DMS53 treated with DMSO at 0.1 percent for 48 hours (cell line): ENCODE results near the gene MED12L.
"Not testable (repeated sequence)": the region's sequence is repeated elsewhere in the genome, so short reads cannot be mapped to it uniquely, and the experiment has no call there.

ENCODE experiments used
- DNase-seq: peaks from one replicate; lab custom pipeline; 2025; ENCODE audit not compliant: unreplicated experiment; lab: John Stamatoyannopoulos, UW

MED12L gene

GRCh38 chr3:151234825-151235224, 149.4 kb downstream of the MED12L start:
- DNase-seq: no peak

- no peak for DNase-seq
These were observed 150.9 kb downstream of the MED12L start for GRCh38 chr3:151236316-151236715.

GRCh38 chr3:151236736-151237135, 151.3 kb downstream of the MED12L start:
- no peak for DNase-seq

- not testable (repeated sequence) for DNase-seq
These were observed 156.5 kb downstream of the MED12L start for GRCh38 chr3:151242006-151242405.

- DNase-seq: no peak
These were observed 163.4 kb downstream of the MED12L start for GRCh38 chr3:151248772-151249337.

- DNase-seq: no peak
These were observed 171.3 kb downstream of the MED12L start for GRCh38 chr3:151256749-151257148.

- DNase-seq: no peak
These were observed 174.2 kb downstream of the MED12L start for GRCh38 chr3:151259664-151260063.

- DNase-seq: no peak
These were observed 177.5 kb downstream of the MED12L start for GRCh38 chr3:151262871-151263525.

GRCh38 chr3:151264605-151265004, 179.1 kb downstream of the MED12L start:
- no peak for DNase-seq

- DNase-seq: no peak
These were observed 179.7 kb downstream of the MED12L start for GRCh38 chr3:151265166-151265565.

GRCh38 chr3:151265866-151266265, 180.4 kb downstream of the MED12L start:
- DNase-seq: no peak

GRCh38 chr3:151267066-151267465, 181.6 kb downstream of the MED12L start:
- no peak for DNase-seq

- peak; percentile 31 for DNase-seq
These were observed 183.1 kb downstream of the MED12L start for GRCh38 chr3:151268267-151269235.

GRCh38 chr3:151269631-151270030, 184.2 kb downstream of the MED12L start:
- no peak for DNase-seq

- DNase-seq: no peak
These were observed 189.6 kb downstream of the MED12L start for GRCh38 chr3:151275091-151275490.

GRCh38 chr3:151276038-151276686, 190.7 kb downstream of the MED12L start:
- no peak for DNase-seq

GRCh38 chr3:151276687-151277042, 191.2 kb downstream of the MED12L start:
- no peak for DNase-seq

- no peak for DNase-seq
These were observed 192.8 kb downstream of the MED12L start, which contains the start of gene P2RY14 for GRCh38 chr3:151278230-151278629. TSS of gene P2RY14 (minus strand) at chr3:151278542. CDS start at chr3:151214316, 64,226 bp downstream.

- no peak for DNase-seq
These were observed 196.3 kb downstream of the MED12L start for GRCh38 chr3:151281671-151282324.

GRCh38 chr3:151282921-151283320, 197.5 kb downstream of the MED12L start:
- peak; percentile 62 for DNase-seq

GRCh38 chr3:151283387-151283786, 197.9 kb downstream of the MED12L start:
- DNase-seq: no peak
